Hematopoietic multipotent progenitor cell (in vitro differentiated cells): ENCODE results near the gene SIN3B. TPM values are rescaled to one million over a fixed set of nuclear protein-coding genes. Genes with fewer than 3 reads are reported as not detected.

ENCODE experiments used
- DNase-seq, 3 donors: peaks; one replicate each; pipeline ENCODE4 v3.0.0-alpha.2; 2011 to 2015; ENCODE audit warnings: low read depth in 2 of 3, low spot score in 2 of 3
- total RNA-seq: library from RNA; depleted of rRNA; stranded (reverse); fragments of >200 nt; gene quantifications from one replicate; pipeline ENCODE4 v1.2.3, GENCODE V29; 2012

The SIN3B gene
- total RNA-seq, 1 donor: 32.0 TPM

- no peak for DNase-seq
Observed at GRCh38 chr19:16901491-16902175, 72.4 kb downstream of the SIN3B start.

GRCh38 chr19:16902545-16902944 is 73.3 kb downstream of the SIN3B start:
- DNase-seq: no peak

DNA sequence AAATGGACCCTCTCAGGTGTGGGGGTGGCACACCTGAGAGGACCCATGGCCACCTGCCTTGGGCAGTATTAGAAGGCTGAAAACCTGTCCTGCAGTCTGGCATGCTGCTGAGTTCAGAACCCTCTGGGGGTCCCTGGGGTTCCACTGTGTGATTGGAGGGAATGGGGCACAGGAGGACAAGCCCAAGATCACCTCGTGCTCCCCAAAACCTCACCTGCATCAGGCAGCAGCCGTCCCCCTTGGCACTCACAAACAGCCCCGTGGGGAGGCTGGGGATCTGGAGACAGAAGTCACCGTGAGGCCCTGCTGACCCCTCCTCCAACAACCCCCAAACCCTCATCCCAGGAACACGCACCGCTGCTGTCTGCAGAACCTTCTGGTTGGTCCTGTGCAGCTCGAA is 74.1 kb downstream of the SIN3B start:
- DNase-seq: no peak

DNA sequence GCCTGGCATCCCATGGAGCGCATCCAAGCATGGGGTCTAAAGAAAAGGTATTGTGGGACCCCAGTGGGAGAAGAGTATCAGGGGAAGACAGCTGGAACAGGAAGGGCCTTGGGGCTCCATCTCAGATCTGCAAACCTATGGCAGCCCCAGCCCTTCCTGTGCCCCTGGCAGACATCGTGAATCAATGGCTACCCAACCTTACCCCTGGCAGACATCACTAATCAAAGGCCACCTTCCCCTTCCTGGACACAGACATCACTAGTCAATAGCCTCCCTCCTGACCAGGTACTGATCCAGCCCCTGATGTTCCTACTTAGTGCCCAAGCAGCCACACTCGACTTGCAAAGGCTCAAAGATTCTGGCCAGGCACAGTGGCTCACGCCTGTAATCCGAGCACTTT is 75.4 kb downstream of the SIN3B start:
- DNase-seq: no peak

DNA sequence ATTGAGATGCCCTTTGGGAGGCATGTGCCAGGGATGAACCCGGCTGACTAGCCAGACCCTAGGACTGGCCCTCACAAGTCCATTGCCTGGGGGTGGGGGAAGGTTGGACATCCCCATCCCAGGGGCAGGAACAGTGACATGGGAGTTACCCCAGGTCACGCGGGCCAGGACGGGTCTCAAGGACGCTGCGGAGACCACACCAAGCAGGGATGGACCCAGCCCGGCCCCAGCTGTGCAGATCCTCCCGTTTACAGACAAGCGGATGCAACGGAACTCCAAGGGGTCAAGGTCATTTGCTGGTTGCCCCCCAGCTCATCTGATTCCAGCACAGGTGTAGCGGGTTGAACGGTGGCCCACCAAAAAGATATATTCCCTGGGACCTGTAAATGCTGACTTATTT is 79.6 kb downstream of the SIN3B start:
- DNase-seq: no peak

- no peak for DNase-seq
Observed at GRCh38 chr19:16911046-16911445, 81.8 kb downstream of the SIN3B start.

GRCh38 chr19:16912780-16913179 is 83.6 kb downstream of the SIN3B start:
- no peak for DNase-seq

- DNase-seq: no peak
Observed at GRCh38 chr19:16914421-16914820, 85.2 kb downstream of the SIN3B start.

- no peak for DNase-seq
Observed at GRCh38 chr19:16915135-16915534, 85.9 kb downstream of the SIN3B start.

DNA sequence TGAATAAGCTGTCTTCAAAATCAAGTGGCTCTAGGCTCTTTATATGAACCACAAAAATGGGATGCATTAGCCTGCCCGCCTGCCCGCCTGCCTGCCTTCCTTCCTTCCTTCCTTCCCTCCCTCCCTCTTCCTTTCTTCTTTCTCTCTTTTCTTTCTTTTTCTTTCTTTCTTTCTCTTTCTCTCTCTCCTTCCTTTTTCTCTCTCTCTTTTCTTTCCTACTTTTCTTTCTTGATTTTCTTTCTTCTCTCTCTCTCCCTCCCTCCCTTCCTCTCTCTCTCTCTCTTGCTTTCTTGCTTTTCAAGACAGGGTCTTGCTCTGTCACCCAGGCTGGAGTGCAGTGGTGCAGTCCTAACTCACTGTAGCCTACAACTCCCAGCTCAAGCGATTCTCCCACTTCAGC is 86.5 kb downstream of the SIN3B start:
- no peak for DNase-seq

GRCh38 chr19:16917401-16917800 is 88.2 kb downstream of the SIN3B start:
- no peak for DNase-seq

DNA sequence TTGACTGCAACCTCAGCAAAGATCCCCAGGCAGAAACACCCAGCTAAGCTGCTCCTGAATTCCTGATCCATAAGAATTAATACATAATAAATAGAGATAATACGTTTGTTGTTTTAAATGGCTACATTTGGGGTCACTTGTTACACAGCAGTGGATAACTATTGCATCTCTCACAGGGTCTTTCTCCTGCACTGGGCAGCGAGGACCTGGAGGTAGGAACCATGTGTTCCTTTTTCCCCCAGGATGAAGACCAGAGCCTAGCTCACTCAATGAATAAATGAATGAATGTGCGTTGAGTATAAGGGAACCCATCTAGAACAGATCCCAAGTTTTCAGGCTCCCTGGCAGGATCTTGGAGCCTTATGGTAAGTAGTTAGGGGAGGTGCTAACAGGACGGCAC is 90.3 kb downstream of the SIN3B start:
- DNase-seq: no peak

- no peak for DNase-seq
Observed at GRCh38 chr19:16920816-16921529, 91.8 kb downstream of the SIN3B start.

GRCh38 chr19:16921766-16922591 is 92.8 kb downstream of the SIN3B start:
- no peak for DNase-seq

DNA sequence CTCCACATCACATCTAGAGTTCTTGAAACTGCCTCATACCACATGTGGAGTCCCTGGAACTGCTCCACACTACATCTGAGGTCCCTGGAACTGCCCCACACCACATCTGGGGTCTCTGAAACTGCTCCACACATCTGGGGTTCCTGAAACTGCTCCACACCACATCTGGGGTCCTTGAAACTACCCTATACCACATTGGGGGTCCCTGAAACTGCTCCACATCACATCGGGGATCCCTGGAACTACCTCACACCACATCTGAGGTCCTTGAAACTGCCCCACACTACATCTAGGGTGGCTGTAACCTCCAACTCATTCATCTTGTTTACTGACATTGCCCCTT is 93.4 kb downstream of the SIN3B start:
- no peak for DNase-seq

GRCh38 chr19:16922949-16923348 is 93.8 kb downstream of the SIN3B start:
- no peak for DNase-seq

- no peak for DNase-seq
Observed at GRCh38 chr19:16927883-16928282, 98.7 kb downstream of the SIN3B start.

DNA sequence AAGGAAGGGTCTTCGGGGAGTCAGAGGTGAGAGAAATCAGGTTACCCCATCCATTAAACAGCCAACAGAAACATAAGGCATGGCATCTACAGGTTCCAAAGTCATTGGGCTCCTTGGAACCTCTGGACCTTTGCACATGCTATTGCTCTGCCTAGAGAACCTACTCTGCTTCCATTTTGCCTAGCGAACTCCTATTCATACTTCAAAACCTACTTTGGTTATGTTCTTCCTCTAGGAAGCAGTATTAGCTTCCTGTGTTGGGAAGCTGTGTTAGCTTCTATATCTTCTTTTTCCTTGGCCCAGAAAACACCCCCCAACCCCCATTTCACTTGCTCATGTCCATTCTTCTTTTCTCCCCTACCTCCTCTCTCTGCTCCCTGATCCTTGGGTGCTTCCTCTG is 99.2 kb downstream of the SIN3B start:
- DNase-seq: no peak

GRCh38 chr19:16928916-16929315 is 99.7 kb downstream of the SIN3B start:
- no peak for DNase-seq
